SK-N-SH (cell line): ENCODE results near the gene FCHSD2.

Source experiments
- EP300 ChIP-seq, 2 experiments: IDR thresholded peaks; 2 replicates each; pipeline versions ENCODE4 v1.4.0 to v1.6.1; 2012; ENCODE audit warnings: borderline replicate concordance in 1 of 2, low read depth in 1 of 2, low read length in 1 of 2
- MAX ChIP-seq: IDR thresholded peaks from 2 replicates; pipeline ENCODE4 v1.4.0; 2012; ENCODE audit warnings: low read depth
- POLR2AphosphoS5 ChIP-seq: IDR thresholded peaks from 2 replicates; pipeline ENCODE4 v1.6.1; 2012; ENCODE audit warnings: low read depth, low read length
- RAD21 ChIP-seq: IDR thresholded peaks from 2 replicates; pipeline ENCODE4 v1.6.1; 2012; ENCODE audit warnings: mild to moderate bottlenecking, low read length
- REST ChIP-seq: IDR thresholded peaks from 2 replicates; pipeline ENCODE4 v1.6.1; 2012; ENCODE audit warnings: mild to moderate bottlenecking, low read depth, low read length, moderate library complexity
- RFX5 ChIP-seq: IDR thresholded peaks from 2 replicates; pipeline ENCODE4 v1.6.1; 2012; ENCODE audit warnings: mild to moderate bottlenecking, improper control_type of control experiment, low read length
- SIN3A ChIP-seq: IDR thresholded peaks from 2 replicates; pipeline ENCODE4 v1.6.1; 2012; ENCODE audit warnings: low read depth, mild to moderate bottlenecking, low read length, moderate library complexity, borderline replicate concordance
- TCF12 ChIP-seq: IDR thresholded peaks from 2 replicates; pipeline ENCODE4 v1.4.0; 2012
- TF ChIP-seq, protein P1 (sequence below): fragments of 200-600 bp; sonication (generic); IDR thresholded peaks from 2 replicates; pipeline ENCODE4 v1.6.1; 2017; ENCODE audit warnings: antibody characterized with exemption, mild to moderate bottlenecking, moderate library complexity

DNA sequence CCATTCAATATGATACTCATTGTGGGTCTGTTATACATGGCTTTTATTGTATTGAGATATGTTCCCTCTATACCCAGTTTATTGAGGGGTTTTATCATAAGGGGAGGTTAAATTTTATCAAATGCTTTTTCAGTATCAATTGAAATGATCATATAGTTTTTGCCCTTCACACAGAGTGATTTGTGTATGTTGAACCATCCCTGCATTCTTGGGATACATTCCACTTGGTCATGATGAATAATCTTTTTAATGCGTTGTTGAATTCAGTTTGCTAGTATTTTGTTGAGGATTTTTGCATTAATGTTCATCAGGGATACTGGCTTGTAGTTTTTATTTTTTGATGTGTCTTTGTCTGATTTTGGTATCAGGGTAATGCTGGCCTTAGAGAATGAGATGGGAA is 229.9 kb downstream of the FCHSD2 start:
- TF ChIP-seq, protein P1, sequence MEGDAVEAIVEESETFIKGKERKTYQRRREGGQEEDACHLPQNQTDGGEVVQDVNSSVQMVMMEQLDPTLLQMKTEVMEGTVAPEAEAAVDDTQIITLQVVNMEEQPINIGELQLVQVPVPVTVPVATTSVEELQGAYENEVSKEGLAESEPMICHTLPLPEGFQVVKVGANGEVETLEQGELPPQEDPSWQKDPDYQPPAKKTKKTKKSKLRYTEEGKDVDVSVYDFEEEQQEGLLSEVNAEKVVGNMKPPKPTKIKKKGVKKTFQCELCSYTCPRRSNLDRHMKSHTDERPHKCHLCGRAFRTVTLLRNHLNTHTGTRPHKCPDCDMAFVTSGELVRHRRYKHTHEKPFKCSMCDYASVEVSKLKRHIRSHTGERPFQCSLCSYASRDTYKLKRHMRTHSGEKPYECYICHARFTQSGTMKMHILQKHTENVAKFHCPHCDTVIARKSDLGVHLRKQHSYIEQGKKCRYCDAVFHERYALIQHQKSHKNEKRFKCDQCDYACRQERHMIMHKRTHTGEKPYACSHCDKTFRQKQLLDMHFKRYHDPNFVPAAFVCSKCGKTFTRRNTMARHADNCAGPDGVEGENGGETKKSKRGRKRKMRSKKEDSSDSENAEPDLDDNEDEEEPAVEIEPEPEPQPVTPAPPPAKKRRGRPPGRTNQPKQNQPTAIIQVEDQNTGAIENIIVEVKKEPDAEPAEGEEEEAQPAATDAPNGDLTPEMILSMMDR, result no peak
- TF ChIP-seq RFX5 (no peak), EP300 (IDR thresholded peaks at IDR 0.05; ENCODE audit: borderline replicate concordance in 1 of 2, low read depth in 1 of 2, low read length in 1 of 2) (no peak), SIN3A (no peak), MAX (no peak), TCF12 (no peak), REST (no peak), POLR2AphosphoS5 (no peak), RAD21 (no peak)
